Measurements from ENCODE around the gene GALNT13.

Gene GALNT13

GRCh38 chr2:154261473-154262027 lies 389.8 kb downstream of the GALNT13 start:
- TF ChIP-seq TAF1 (IDR thresholded peaks at IDR 0.05; ENCODE audit: borderline replicate concordance, insufficient read depth, low read length) (no peak), FOXP2 (optimal IDR thresholded peaks at IDR 0.05; ENCODE audit: borderline replicate concordance, extremely low read depth, extremely low read length, insufficient read depth) (no peak), POLR2AphosphoS5 (IDR thresholded peaks at IDR 0.05; ENCODE audit: low read depth, low read length) (no peak), REST (IDR thresholded peaks at IDR 0.05; ENCODE audit: insufficient read depth in 1 of 2, low read depth in 2 of 2, low read length in 2 of 2) (no peak), SIN3A (IDR thresholded peaks at IDR 0.05; ENCODE audit: borderline replicate concordance, insufficient read depth, low read length) (no peak)

- TF ChIP-seq REST (IDR thresholded peaks at IDR 0.05; ENCODE audit: insufficient read depth in 1 of 2, low read depth in 2 of 2, low read length in 2 of 2) (no peak), POLR2AphosphoS5 (IDR thresholded peaks at IDR 0.05; ENCODE audit: low read depth, low read length) (no peak), TAF1 (IDR thresholded peaks at IDR 0.05; ENCODE audit: borderline replicate concordance, insufficient read depth, low read length) (no peak), SIN3A (IDR thresholded peaks at IDR 0.05; ENCODE audit: borderline replicate concordance, insufficient read depth, low read length) (no peak), FOXP2 (optimal IDR thresholded peaks at IDR 0.05; ENCODE audit: borderline replicate concordance, extremely low read depth, extremely low read length, insufficient read depth) (no peak)
Measured at GRCh38 chr2:154263206-154263605, 391.5 kb downstream of the GALNT13 start.

- TF ChIP-seq FOXP2 (optimal IDR thresholded peaks at IDR 0.05; ENCODE audit: borderline replicate concordance, extremely low read depth, extremely low read length, insufficient read depth) (no peak), TAF1 (IDR thresholded peaks at IDR 0.05; ENCODE audit: borderline replicate concordance, insufficient read depth, low read length) (no peak), POLR2AphosphoS5 (IDR thresholded peaks at IDR 0.05; ENCODE audit: low read depth, low read length) (no peak), REST (IDR thresholded peaks at IDR 0.05; ENCODE audit: insufficient read depth in 1 of 2, low read depth in 2 of 2, low read length in 2 of 2) (no peak), SIN3A (IDR thresholded peaks at IDR 0.05; ENCODE audit: borderline replicate concordance, insufficient read depth, low read length) (no peak)
Measured at GRCh38 chr2:154264024-154264423, 392.3 kb downstream of the GALNT13 start.

- TF ChIP-seq REST (IDR thresholded peaks at IDR 0.05; ENCODE audit: insufficient read depth in 1 of 2, low read depth in 2 of 2, low read length in 2 of 2) (no peak), POLR2AphosphoS5 (IDR thresholded peaks at IDR 0.05; ENCODE audit: low read depth, low read length) (no peak), FOXP2 (optimal IDR thresholded peaks at IDR 0.05; ENCODE audit: borderline replicate concordance, extremely low read depth, extremely low read length, insufficient read depth) (no peak), SIN3A (IDR thresholded peaks at IDR 0.05; ENCODE audit: borderline replicate concordance, insufficient read depth, low read length) (no peak), TAF1 (IDR thresholded peaks at IDR 0.05; ENCODE audit: borderline replicate concordance, insufficient read depth, low read length) (no peak)
Measured at GRCh38 chr2:154267983-154268382, 396.3 kb downstream of the GALNT13 start.

Data from PFSK-1 (cell line).